ENCODE data around the gene PCGF3. TPM values are rescaled to one million over a fixed set of nuclear protein-coding genes. Genes with fewer than 3 reads are reported as not detected.
"Not testable (repeated sequence)": the region's sequence is repeated elsewhere in the genome, so short reads cannot be mapped to it uniquely, and the experiment has no call there.

PCGF3 gene
- total RNA-seq, 2 donors from 2014 or later: 21.4 to 26.6 TPM

- intact Hi-C loops (cut with DNase I); ATAC-seq; DNase-seq: not testable (repeated sequence)
These were observed 26.3 kb downstream of the PCGF3 start for GRCh38 chr4:731954-732353.

- intact Hi-C loops (cut with DNase I): no loop called here
- ATAC-seq (no peak), DNase-seq (no peak)
These were observed 26.9 kb downstream of the PCGF3 start for GRCh38 chr4:732486-732885.

GRCh38 chr4:732911-733630 is 27.4 kb downstream of the PCGF3 start:
- DNase-seq: no peak
- intact Hi-C loops (cut with DNase I): no loop called here
- peak; percentile 40 to 60 for ATAC-seq

- ATAC-seq: no peak
- intact Hi-C loops (cut with DNase I): no loop called here
- no peak for DNase-seq
These were observed 28.0 kb downstream of the PCGF3 start for GRCh38 chr4:733631-733980.

- intact Hi-C loops (cut with DNase I): no loop called here
- no peak for ATAC-seq
- no peak for DNase-seq
These were observed 28.4 kb downstream of the PCGF3 start for GRCh38 chr4:734075-734474.

GRCh38 chr4:734951-735350 is 29.3 kb downstream of the PCGF3 start:
- DNase-seq (no peak), ATAC-seq (no peak)
- intact Hi-C loops (cut with DNase I): no loop called here

GRCh38 chr4:735583-735982 is 30.0 kb downstream of the PCGF3 start:
- intact Hi-C loops (cut with DNase I): no loop called here
- no peak for DNase-seq

GRCh38 chr4:736561-736960 is 30.9 kb downstream of the PCGF3 start:
- intact Hi-C loops (cut with DNase I); ATAC-seq; DNase-seq: not testable (repeated sequence)

More at GRCh38 chr4:735583-735982, 30.0 kb downstream of the PCGF3 start:
- ATAC-seq: no peak

GRCh38 chr4:738781-739280 is 33.2 kb downstream of the PCGF3 start:
- intact Hi-C loops (cut with DNase I): no loop called here
- ATAC-seq: no peak
- no peak for DNase-seq

GRCh38 chr4:739569-739968 is 33.9 kb downstream of the PCGF3 start:
- DNase-seq (no peak), ATAC-seq (no peak)
- intact Hi-C loops (cut with DNase I): no loop called here

GRCh38 chr4:740011-740410 is 34.4 kb downstream of the PCGF3 start:
- DNase-seq (no peak), ATAC-seq (no peak)
- intact Hi-C loops (cut with DNase I): no loop called here

- ATAC-seq (no peak), DNase-seq (no peak)
- intact Hi-C loops (cut with DNase I): no loop called here
These were observed 35.1 kb downstream of the PCGF3 start for GRCh38 chr4:740656-741282.

- intact Hi-C loops (cut with DNase I): no loop called here
- ATAC-seq (peak in 1 of 2 donors; percentile 14), DNase-seq (no peak)
These were observed 36.6 kb downstream of the PCGF3 start for GRCh38 chr4:742096-742741.

GRCh38 chr4:742742-743311 is 37.2 kb downstream of the PCGF3 start:
- ATAC-seq (peak; percentile 88 to 89), DNase-seq (peak; percentile 72)
- intact Hi-C loops (cut with DNase I): no loop called here

- DNase-seq (no peak), ATAC-seq (peak in 1 of 2 donors; percentile 28)
- intact Hi-C loops (cut with DNase I): no loop called here
These were observed 38.0 kb downstream of the PCGF3 start for GRCh38 chr4:743463-744211.

GRCh38 chr4:744212-744841 is 38.7 kb downstream of the PCGF3 start:
- no peak for ATAC-seq
- no peak for DNase-seq
- intact Hi-C loops (cut with DNase I): no loop called here

- DNase-seq (no peak), ATAC-seq (no peak)
- intact Hi-C loops (cut with DNase I): no loop called here
These were observed 42.0 kb downstream of the PCGF3 start for GRCh38 chr4:747546-748170.

- no peak for DNase-seq
- intact Hi-C loops (cut with DNase I): no loop called here
- no peak for ATAC-seq
These were observed 42.8 kb downstream of the PCGF3 start for GRCh38 chr4:748461-748860.

All from left cardiac atrium (tissue), 4 donors.